H1 (cell line): ENCODE results near the gene TMED9. TPM values are rescaled to one million over a fixed set of nuclear protein-coding genes. Genes with fewer than 3 reads are reported as not detected.

Source experiments
- CTCF ChIA-PET: fragments of 300-600 bp; sonication (Branson Sonifier 250); formaldehyde crosslinking; loops from one replicate; lab custom pipeline; 2021; ENCODE audit not compliant: partially characterized antibody; lab: Charles Lee
- POLR2A ChIA-PET: fragments of 300-600 bp; sonication (Branson Sonifier 250); formaldehyde crosslinking; loops from one replicate; lab custom pipeline; 2021; ENCODE audit warnings: inconsistent platforms; ENCODE audit not compliant: partially characterized antibody; lab: Charles Lee
- DNase-seq, 2 experiments: peaks; one replicate each; pipeline versions ENCODE4 v3.0.0 to v3.0.0-alpha.2; 2010 to 2022; ENCODE audit warnings: low spot score in 2 of 2, low read depth in 1 of 2, mixed read lengths in 1 of 2
- FAIRE-seq: peaks from 2 replicates; lab custom pipeline; 2011; peaks lifted over from hg19 to GRCh38; lab: Jason Lieb, UNC
- H2AFZ ChIP-seq: 2 replicates; pipeline ENCODE4 v1.8.1; 2012; ENCODE audit warnings: low read length, inconsistent platforms
- H2AK5ac ChIP-seq: 2 replicates; pipeline ENCODE4 v1.6.1; 2013; ENCODE audit warnings: low read depth, low read length
- H2BK120ac ChIP-seq: replicated peaks from 2 replicates; pipeline ENCODE3; 2013; ENCODE audit warnings: low read depth, low read length, inconsistent platforms
- H2BK12ac ChIP-seq: 2 replicates; pipeline ENCODE4 v1.6.1; 2013; ENCODE audit warnings: low read depth, low read length
- H2BK15ac ChIP-seq: 2 replicates; pipeline ENCODE4 v1.6.1; 2013; ENCODE audit warnings: low read length
- H2BK20ac ChIP-seq: 2 replicates; pipeline ENCODE4 v1.6.1; 2013; ENCODE audit warnings: low read length
- H2BK5ac ChIP-seq: 2 replicates; pipeline ENCODE4 v1.6.1; 2013; ENCODE audit warnings: low read depth, low read length
- H3K14ac ChIP-seq: 2 replicates; pipeline ENCODE4 v1.6.1; 2013; ENCODE audit warnings: inconsistent platforms; ENCODE audit not compliant: insufficient read length
- H3K18ac ChIP-seq: 2 replicates; pipeline ENCODE4 v1.6.1; 2013; ENCODE audit warnings: low read length; ENCODE audit errors: extremely low read depth
- H3K23ac ChIP-seq: 2 replicates; pipeline ENCODE4 v1.6.1; 2013; ENCODE audit warnings: inconsistent platforms; ENCODE audit not compliant: insufficient read length
- H3K23me2 ChIP-seq: 2 replicates; pipeline ENCODE4 v1.6.1; 2013; ENCODE audit warnings: low read depth, low read length
- H3K27ac ChIP-seq: 2 replicates; pipeline ENCODE4 v1.6.1; 2011; ENCODE audit warnings: low read depth, low read length, inconsistent platforms
- H3K27me3 ChIP-seq, 4 experiments: replicated peaks in 1 of 4; 1 replicate in 1 of 4; 2 replicates in 3 of 4; pipeline versions ENCODE4 v1.6.1 to v1.8.1; 2011 to 2013; ENCODE audit warnings: low read length in 3 of 4, mild to moderate bottlenecking in 3 of 4, inconsistent platforms in 2 of 4, mixed read lengths in 2 of 4, moderate library complexity in 1 of 4; ENCODE audit not compliant: control insufficient read depth in 3 of 4, insufficient read depth in 3 of 4; ENCODE audit errors: extremely low read depth in 1 of 4
- H3K36me3 ChIP-seq, 4 experiments: 2 replicates each; pipeline versions ENCODE4 v1.6.1 to v1.8.1; 2011 to 2013; ENCODE audit warnings: mild to moderate bottlenecking in 4 of 4, low read length in 3 of 4, moderate library complexity in 2 of 4, control low read depth in 1 of 4, inconsistent platforms in 1 of 4; ENCODE audit not compliant: insufficient read depth in 4 of 4, control insufficient read depth in 2 of 4
- H3K4ac ChIP-seq: replicated peaks from 2 replicates; pipeline ENCODE3; 2013; ENCODE audit warnings: low read length, low read depth, mixed read lengths, inconsistent platforms; ENCODE audit not compliant: insufficient read length
- H3K4me1 ChIP-seq, 4 experiments: replicated peaks in 1 of 4; 1 replicate in 1 of 4; 2 replicates in 3 of 4; pipeline versions ENCODE4 v1.6.1 to v1.8.1; 2011 to 2013; ENCODE audit warnings: low read length in 3 of 4, inconsistent platforms in 2 of 4, mixed read lengths in 1 of 4; ENCODE audit not compliant: insufficient read depth in 4 of 4, control insufficient read depth in 3 of 4
- H3K4me2 ChIP-seq, 2 experiments: 2 replicates each; pipeline versions ENCODE4 v1.6.1 to v1.8.1; 2011 to 2013; ENCODE audit warnings: low read depth in 2 of 2, low read length in 2 of 2, control low read depth in 1 of 2, inconsistent platforms in 1 of 2, mild to moderate bottlenecking in 1 of 2; ENCODE audit not compliant: insufficient read depth in 1 of 2
- H3K4me3 ChIP-seq, 4 experiments: fragments of 200-600, 300-600 bp in 1 of 4; sonication (generic), shearing (Covaris generic), sonication (Bioruptor Twin) in 1 of 4; 2 replicates each; pipeline versions ENCODE4 v1.5.1 to v1.8.1; 2011 to 2016; ENCODE audit warnings: low read length in 4 of 4, low read depth in 3 of 4, control low read depth in 2 of 4, inconsistent platforms in 2 of 4, mild to moderate bottlenecking in 2 of 4, mixed read lengths in 1 of 4, moderate library complexity in 1 of 4; ENCODE audit not compliant: insufficient read depth in 2 of 4; ENCODE audit errors: extremely low read depth in 1 of 4
- H3K56ac ChIP-seq: replicated peaks from 2 replicates; pipeline ENCODE3; 2013; ENCODE audit warnings: low read depth, mild to moderate bottlenecking, mixed read lengths, low read length, inconsistent platforms; ENCODE audit not compliant: insufficient read length
- H3K79me1 ChIP-seq: 2 replicates; pipeline ENCODE4 v1.6.1; 2013; ENCODE audit warnings: low read depth, low read length, control low read depth
- H3K79me2 ChIP-seq, 2 experiments: 2 replicates each; pipeline versions ENCODE4 v1.6.1 to v1.8.1; 2012 to 2013; ENCODE audit warnings: low read length in 2 of 2, mild to moderate bottlenecking in 2 of 2, inconsistent platforms in 1 of 2; ENCODE audit not compliant: insufficient read depth in 2 of 2, control insufficient read depth in 1 of 2
- H3K9ac ChIP-seq, 4 experiments: replicated peaks in 1 of 4; 1 replicate in 1 of 4; 2 replicates in 3 of 4; pipeline versions ENCODE4 v1.6.1 to v1.8.1; 2011 to 2013; ENCODE audit warnings: low read depth in 3 of 4, low read length in 3 of 4, control low read depth in 2 of 4, mild to moderate bottlenecking in 2 of 4, moderate library complexity in 2 of 4, inconsistent platforms in 1 of 4; ENCODE audit errors: extremely low read depth in 1 of 4
- H3K9me3 ChIP-seq, 2 experiments: 2 replicates each; pipeline versions ENCODE4 v1.6.1 to v1.8.1; 2012 to 2013; ENCODE audit warnings: mild to moderate bottlenecking in 2 of 2, moderate library complexity in 2 of 2, control low read depth in 1 of 2, inconsistent platforms in 1 of 2, low read depth in 1 of 2, low read length in 1 of 2, mixed read lengths in 1 of 2; ENCODE audit not compliant: insufficient read depth in 2 of 2
- H4K20me1 ChIP-seq, 2 experiments: replicated peaks in 1 of 2; 2 replicates each; pipeline versions ENCODE3 to v1.8.1; 2011 to 2013; ENCODE audit warnings: inconsistent platforms in 2 of 2, low read length in 2 of 2, mild to moderate bottlenecking in 1 of 2; ENCODE audit not compliant: insufficient read depth in 2 of 2, control insufficient read depth in 1 of 2
- H4K5ac ChIP-seq: 2 replicates; pipeline ENCODE4 v1.6.1; 2013; ENCODE audit warnings: low read length, low read depth, mixed read lengths, inconsistent platforms; ENCODE audit not compliant: insufficient read length
- H4K8ac ChIP-seq: 2 replicates; pipeline ENCODE4 v1.8.0; 2013; ENCODE audit warnings: mild to moderate bottlenecking, moderate library complexity, low read length, inconsistent platforms; ENCODE audit not compliant: insufficient read depth; ENCODE audit errors: extremely low read depth
- H4K91ac ChIP-seq: replicated peaks from 2 replicates; pipeline ENCODE3; 2013; ENCODE audit warnings: low read length, mixed read lengths, inconsistent platforms; ENCODE audit not compliant: insufficient read length
- ASH2L ChIP-seq: fragments of 200-600, 300-600 bp; sonication (generic); IDR thresholded peaks from one replicate; pipeline ENCODE4 v1.7.1; 2017; ENCODE audit warnings: low read length
- ATF2 ChIP-seq: IDR thresholded peaks from 2 replicates; pipeline ENCODE4 v1.6.1; 2012; ENCODE audit warnings: low read length, inconsistent platforms
- BCL11A ChIP-seq, 2 experiments: IDR thresholded peaks; one replicate each; pipeline ENCODE4 v1.6.1; 2011; ENCODE audit warnings: low read depth in 2 of 2, low read length in 2 of 2, mild to moderate bottlenecking in 2 of 2
- CBX8 ChIP-seq: fragments of 300-800, 300-1000 bp; sonication (generic); IDR thresholded peaks from 2 replicates; pipeline ENCODE4 v1.7.1; 2016; ENCODE audit warnings: low read depth, low read length, borderline replicate concordance
- KDM4A ChIP-seq: IDR thresholded peaks from one replicate; pipeline ENCODE4 v1.7.1; 2012; ENCODE audit warnings: low read depth, mild to moderate bottlenecking, moderate library complexity, low read length, inconsistent platforms; ENCODE audit not compliant: severe bottlenecking
- WGBS, 2 experiments: shearing (Covaris generic) in 1 of 2; methylation state at CpG; one replicate each; pipeline versions ENCODE4 v1.1.6 to v1.1.7; 2013 to 2015; ENCODE audit warnings: low lambda C conversion rate in 2 of 2, mixed read lengths in 2 of 2, inconsistent platforms in 1 of 2, low coverage in 1 of 2, missing lambda C conversion rate in 1 of 2; ENCODE audit not compliant: insufficient replicate concordance in 2 of 2, insufficient coverage in 1 of 2, insufficient read length in 1 of 2; ENCODE audit errors: extremely low coverage in 1 of 2, missing lambda C conversion rate in 1 of 2; 5-methylcytosine and 5-hydroxymethylcytosine counted together
- polyA plus RNA-seq, 7 experiments: library from polyadenylated mRNA; depleted of rRNA in 3 of 7; stranded (reverse) in 5 of 7; unstranded in 2 of 7; fragments of >200 nt in 5 of 7; fragments of 200-250 nt in 2 of 7; gene quantifications; 1 replicate in 5 of 7; 2 replicates in 1 of 7; 4 replicates in 1 of 7; pipeline versions ENCODE4 v1.2.1 to v1.2.3, GENCODE V29; 2011 to 2013; ENCODE audit warnings: missing spikeins in 2 of 7, mixed read lengths in 2 of 7
- total RNA-seq: library from RNA; stranded (reverse); fragmentation: NEBNext Ultra II Directional; extraction: Animal tissue kit (Norgen Biotek cat#: 25700); gene quantifications from 2 replicates; pipeline ENCODE4 v1.2.1, GENCODE V29; 2021
- TF ChIP-seq, protein P1 (sequence below): IDR thresholded peaks from 2 replicates; pipeline ENCODE4 v1.6.1; 2012; ENCODE audit warnings: inconsistent platforms

Gene TMED9
- total and polyA plus RNA-seq, 2 of the 8 experiments (the other 6 are each of a cell fraction or from before 2014, with no cell fraction given): 130 to 160 TPM

DNA sequence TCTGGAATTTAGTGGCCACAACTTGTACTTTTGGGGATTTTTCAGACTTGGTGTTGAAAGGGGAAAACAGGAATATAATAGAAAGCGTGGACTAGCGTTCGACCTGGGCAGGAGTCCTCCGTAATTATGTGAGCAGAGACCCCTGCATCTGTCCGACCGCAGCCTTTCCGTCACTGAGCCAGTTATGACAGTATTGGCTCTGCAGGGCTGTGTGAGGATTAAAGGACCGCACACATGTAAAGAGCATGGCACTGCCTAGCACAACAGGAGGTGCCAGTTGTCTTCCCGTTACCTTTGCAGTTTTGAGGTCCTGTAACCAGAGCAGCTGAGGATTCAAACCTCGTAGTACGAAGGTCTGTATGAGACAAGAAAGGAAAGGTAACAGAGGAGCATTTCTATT, 9.1 kb downstream of the TMED9 start:
- peak overlapping the region in 3 of 4 experiments; percentile 66 to 97 (median 82); a peak in 6 of 8 replicates for H3K4me3 ChIP-seq
- no peak overlapping the region for H3K23ac ChIP-seq
- H4K5ac ChIP-seq: no peak overlapping the region
- CTCF ChIA-PET: interaction anchor here (1.5 kb wide), 1 partner anchor 41 kb away, joined by 3 read pairs; no protein-coding TSS in a partner anchor
- H3K18ac ChIP-seq: no peak overlapping the region
- 92% methylated on average over 11 of the region's 11 CpGs; no CpG with 5 or more reads in 1 of the 2 experiments for WGBS, 2 experiments
- no peak overlapping the region for H3K27ac ChIP-seq
- H2BK12ac ChIP-seq: no peak overlapping the region
- H2AFZ ChIP-seq: no peak overlapping the region
- H2BK120ac ChIP-seq: no peak overlapping the region
- H3K4ac ChIP-seq: no peak overlapping the region
- H2BK20ac ChIP-seq: no peak overlapping the region
- no peak overlapping the region for H3K9ac ChIP-seq
- no peak overlapping the region for H4K8ac ChIP-seq
- H3K79me2 ChIP-seq: peaks cover 0 to 4% of the 10 kb centered on the region in 2 experiments; a peak in 1 of 4 replicates
- no peak overlapping the region for H3K56ac ChIP-seq
- FAIRE-seq (no peak), DNase-seq (no peak)
- no peaks in the 10 kb centered on the region; the same call in none of the 2 replicates for H3K79me1 ChIP-seq
- peaks cover 0 to 3% (median 2%) of the 10 kb centered on the region in 4 experiments; a peak in 3 of 7 replicates for H3K4me1 ChIP-seq
- H3K23me2 ChIP-seq: peaks cover 9% of the 10 kb centered on the region
- peak overlapping the region; percentile 91 to 100 for H3K4me2 ChIP-seq
- no peak overlapping the region for H2BK15ac ChIP-seq
- no peaks in the 10 kb centered on the region for H3K9me3 ChIP-seq
- H3K27me3 ChIP-seq: peaks cover 0 to 2% (median 0%) of the 10 kb centered on the region in 4 experiments; a peak in 2 of 7 replicates
- POLR2A ChIA-PET: interaction anchor here (0.6 to 8.8 kb wide), 5 partner anchors 9 to 108 kb away, joined by 3 to 72 read pairs (median 3); partner anchors contain the start of gene TMED9
- H4K91ac ChIP-seq: no peak overlapping the region
- H3K14ac ChIP-seq: no peak overlapping the region
- no peak for TF ChIP-seq ATF2
- TF ChIP-seq CBX8: no peak
- TF ChIP-seq ASH2L: no peak
- no peak for TF ChIP-seq KDM4A
- TF ChIP-seq, protein P1, sequence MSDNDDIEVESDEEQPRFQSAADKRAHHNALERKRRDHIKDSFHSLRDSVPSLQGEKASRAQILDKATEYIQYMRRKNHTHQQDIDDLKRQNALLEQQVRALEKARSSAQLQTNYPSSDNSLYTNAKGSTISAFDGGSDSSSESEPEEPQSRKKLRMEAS: no peak
- no peak for TF ChIP-seq BCL11A (IDR thresholded peaks at IDR 0.05; ENCODE audit: low read depth in 2 of 2, low read length in 2 of 2)
- peaks cover 0 to 6% (median 3%) of the 10 kb centered on the region in 4 experiments; a peak in 4 of 8 replicates for H3K36me3 ChIP-seq
- H2BK5ac ChIP-seq: no peak overlapping the region
- peaks cover 0 to 2% of the 10 kb centered on the region in 2 experiments for H4K20me1 ChIP-seq
- H2AK5ac ChIP-seq: 0 out of 2 replicates have a peak overlapping the region, but pooled peaks have one; percentile 88
